ENCODE measurements around the gene OR5AU1.
"Not testable (repeated sequence)": the region's sequence is repeated elsewhere in the genome, so short reads cannot be mapped to it uniquely, and the experiment has no call there.

OR5AU1 gene

GRCh38 chr14:21169573-21169972, 13.7 kb upstream of the OR5AU1 start:
- DNase-seq: no peak

GRCh38 chr14:21168055-21168454, 12.2 kb upstream of the OR5AU1 start:
- DNase-seq: no peak

- DNase-seq: not testable (repeated sequence)
Measured at GRCh38 chr14:21165670-21166069, 9.8 kb upstream of the OR5AU1 start.

GRCh38 chr14:21165002-21165605, 9.2 kb upstream of the OR5AU1 start:
- not testable (repeated sequence) for DNase-seq

GRCh38 chr14:21163871-21164291, 8.0 kb upstream of the OR5AU1 start:
- no peak for DNase-seq

GRCh38 chr14:21162081-21162480, 6.2 kb upstream of the OR5AU1 start:
- DNase-seq: no peak

- DNase-seq: no peak
Measured at GRCh38 chr14:21160061-21160610, 4.3 kb upstream of the OR5AU1 start.

GRCh38 chr14:21158175-21158574, 2.3 kb upstream of the OR5AU1 start:
- DNase-seq: not testable (repeated sequence)

- no peak for DNase-seq
Measured at GRCh38 chr14:21149641-21150367, 6.1 kb downstream of the OR5AU1 start.

- no peak for DNase-seq
Measured at GRCh38 chr14:21145437-21145836, 10.4 kb downstream of the OR5AU1 start.

- no peak for DNase-seq
Measured at GRCh38 chr14:21142357-21142756, 13.5 kb downstream of the OR5AU1 start.

- no peak for DNase-seq
Measured at GRCh38 chr14:21136024-21136423, 19.8 kb downstream of the OR5AU1 start.

GRCh38 chr14:21133901-21134300, 22.0 kb downstream of the OR5AU1 start:
- DNase-seq: no peak

GRCh38 chr14:21123429-21123828, 32.4 kb downstream of the OR5AU1 start:
- no peak for DNase-seq

GRCh38 chr14:21121122-21121521, 34.7 kb downstream of the OR5AU1 start:
- no peak for DNase-seq

GRCh38 chr14:21120686-21121085, 35.2 kb downstream of the OR5AU1 start:
- no peak for DNase-seq

- no peak for DNase-seq
Measured at GRCh38 chr14:21118933-21119332, 36.9 kb downstream of the OR5AU1 start.

GRCh38 chr14:21113369-21113768, 42.5 kb downstream of the OR5AU1 start:
- no peak for DNase-seq

- no peak for DNase-seq
Measured at GRCh38 chr14:21112255-21112654, 43.6 kb downstream of the OR5AU1 start.

- no peak for DNase-seq
Measured at GRCh38 chr14:21109377-21110138, 46.3 kb downstream of the OR5AU1 start.

- DNase-seq: no peak
Measured at GRCh38 chr14:21108791-21109190, 47.1 kb downstream of the OR5AU1 start.

GRCh38 chr14:21107283-21107800, 48.5 kb downstream of the OR5AU1 start:
- DNase-seq: no peak

Data from activated CD8-positive, alpha-beta memory T cell treated with anti-CD3 and anti-CD28 coated beads for 24 hours (primary cell).